ENCODE data around the gene OCA2. TPM values are rescaled to one million over a fixed set of nuclear protein-coding genes. Genes with fewer than 3 reads are reported as not detected.

The OCA2 gene
- total and polyA plus RNA-seq, 2 of the 4 experiments (the other 2 are of a cell fraction) = under 0.01 to 0.03 TPM

GRCh38 chr15:27808182-27808581 is 290.9 kb downstream of the OCA2 start:
- Histone ChIP-seq H4K5ac (ENCODE audit: low read depth, low read length) (no peak overlapping the region), H3K4me3 (ENCODE audit: insufficient read depth, low read depth, low read length) (no peak overlapping the region), H3K14ac (replicated peaks; ENCODE audit: low read depth, low read length) (no peak overlapping the region), H3K9me1 (ENCODE audit: insufficient read depth, low read length) (no peaks in the 10 kb centered on the region), H2AFZ (replicated peaks; ENCODE audit: low read length, poor library complexity) (no peak overlapping the region), H3K4me2 (ENCODE audit: low read depth, low read length) (no peak overlapping the region), H3K4ac (ENCODE audit: low read depth, low read length) (no peak overlapping the region), H2AK9ac (replicated peaks; ENCODE audit: low read depth, low read length, poor library complexity) (no peak overlapping the region), H3K18ac (ENCODE audit: low read depth, low read length) (no peak overlapping the region), H3K9me3 (ENCODE audit: control insufficient read depth, insufficient read depth, low read length) (peaks cover 35% of the 10 kb centered on the region), H3K9ac (ENCODE audit: low read depth, low read length) (no peak overlapping the region), H3K27ac (ENCODE audit: insufficient read depth, low read length) (no peak overlapping the region), H3K79me1 (ENCODE audit: low read depth in 1 of 2, low read length in 2 of 2) (no peaks in the 10 kb centered on the region), H3K23ac (ENCODE audit: low read depth, low read length) (no peak overlapping the region), H3K27me3 (ENCODE audit: control insufficient read depth, insufficient read depth, low read length) (no peaks in the 10 kb centered on the region), H2BK20ac (ENCODE audit: low read depth, low read length) (no peak overlapping the region), H3K4me1 (ENCODE audit: control insufficient read depth, insufficient read depth, low read length) (no peaks in the 10 kb centered on the region), H3K36me3 (ENCODE audit: control insufficient read depth, insufficient read depth, low read length) (no peaks in the 10 kb centered on the region), H4K8ac (ENCODE audit: low read depth in 2 of 2, low read length in 2 of 2) (no peak overlapping the region), H4K91ac (ENCODE audit: insufficient read depth, low read depth, low read length) (no peak overlapping the region), H2AK5ac (ENCODE audit: low read depth, low read length) (no peak overlapping the region), H4K20me1 (ENCODE audit: insufficient read depth, low read length) (no peaks in the 10 kb centered on the region), H2BK15ac (ENCODE audit: low read depth, low read length) (no peak overlapping the region), H2BK120ac (ENCODE audit: low read depth, low read length) (no peak overlapping the region), H2BK5ac (ENCODE audit: low read depth, low read length, poor library complexity, severe bottlenecking) (no peak overlapping the region), H3K56ac (ENCODE audit: extremely low read depth, insufficient read depth, low read length) (no peak overlapping the region)
- intact Hi-C loops (cut with micrococcal nuclease) (no loop called here), in situ Hi-C loops (cut with MboI; ENCODE audit: low sequenced_read_pairs) (no loop called here), dilution Hi-C loops (cut with HindIII; ENCODE audit: low sequenced_read_pairs, unreplicated experiment) (no loop called here)
- WGBS, 2 experiments (ENCODE audit: extremely low coverage in 2 of 2, insufficient read length in 1 of 2) = 90% methylated on average over 2 of the region's 9 CpGs; no CpG with 5 or more reads in 1 of the 2 experiments
- DNase-seq (no peak), ATAC-seq (ENCODE audit: low read depth) (no peak)
- POLR2A ChIA-PET (ENCODE audit: unreplicated experiment) = no interaction called here
- BruUV-seq (replicated peaks) = no TSS peak
- CTCF ChIA-PET = interaction anchor here (0.6 kb wide), 2 partner anchors 8 to 9 kb away, joined by 3 read pairs; no protein-coding TSS in a partner anchor
- TF ChIP-seq USF2 (IDR thresholded peaks at IDR 0.05; ENCODE audit: low read depth, low read length) (no peak), SMC3 (IDR thresholded peaks at IDR 0.05; ENCODE audit: low read depth, low read length) (no peak), FOS (IDR thresholded peaks at IDR 0.05; ENCODE audit: low read depth, low read length) (no peak), ELK1 (IDR thresholded peaks at IDR 0.05; ENCODE audit: borderline replicate concordance, low read depth, low read length) (no peak), MXI1 (IDR thresholded peaks at IDR 0.05; ENCODE audit: borderline replicate concordance, low read depth, low read length) (no peak), CTCF (conservative IDR thresholded peaks at IDR 0.05; ENCODE audit: low read depth, low read length) (no peak), RAD21 (IDR thresholded peaks at IDR 0.05; ENCODE audit: low read length) (no peak), CEBPB (IDR thresholded peaks at IDR 0.05; ENCODE audit: low read depth, low read length) (no peak), NFE2L2 (IDR thresholded peaks at IDR 0.05; ENCODE audit: low read depth, low read length) (no peak), MAFK (IDR thresholded peaks at IDR 0.05; ENCODE audit: low read depth, low read length) (no peak), CHD1 (IDR thresholded peaks at IDR 0.05; ENCODE audit: low read depth, low read length) (no peak), POLR2A (IDR thresholded peaks at IDR 0.05; ENCODE audit: low read depth, low read length) (no peak), RCOR1 (IDR thresholded peaks at IDR 0.05; ENCODE audit: insufficient replicate concordance, low read length) (no peak)

Measured in IMR-90 (cell line).